NCI-H2107 treated with DMSO at 0.1 percent for 48 hours (cell line): ENCODE measurements around the gene ZSCAN10.

ENCODE experiments used
- DNase-seq: peaks from one replicate; lab custom pipeline; 2025; ENCODE audit not compliant: unreplicated experiment; lab: John Stamatoyannopoulos, UW

Gene ZSCAN10

GRCh38 chr16:3112058-3112880 is 13.2 kb upstream of the ZSCAN10 start, which contains the start of gene ZNF205:
ZNF205 (plus strand) TSS chr16:3112586; CDS start chr16:3113431, 845 bp downstream.
- DNase-seq = peak; percentile 79

- peak; percentile 65 for DNase-seq
Measured at GRCh38 chr16:3106205-3106928, 7.3 kb upstream of the ZSCAN10 start.

- peak; percentile 70 for DNase-seq
Measured at GRCh38 chr16:3101841-3102470, 2.9 kb upstream of the ZSCAN10 start.

GRCh38 chr16:3101018-3101840 is 2.1 kb upstream of the ZSCAN10 start:
- DNase-seq = no peak

GRCh38 chr16:3099732-3100499 is 822 bp upstream of the ZSCAN10 start:
- DNase-seq = peak; percentile 34

GRCh38 chr16:3099395-3099731 is 269 bp upstream of the ZSCAN10 start:
- no peak for DNase-seq

- DNase-seq = no peak
Measured at GRCh38 chr16:3097266-3097665, 1.8 kb downstream of the ZSCAN10 start.

GRCh38 chr16:3096362-3096761 is 2.7 kb downstream of the ZSCAN10 start:
- DNase-seq = no peak

GRCh38 chr16:3095869-3096268 is 3.2 kb downstream of the ZSCAN10 start:
- no peak for DNase-seq

GRCh38 chr16:3094289-3095027 is 4.6 kb downstream of the ZSCAN10 start:
- peak; percentile 35 for DNase-seq

- no peak for DNase-seq
Measured at GRCh38 chr16:3092501-3092941, 6.6 kb downstream of the ZSCAN10 start.

GRCh38 chr16:3091551-3091950 is 7.5 kb downstream of the ZSCAN10 start:
- DNase-seq = no peak

GRCh38 chr16:3089717-3090592 is 9.1 kb downstream of the ZSCAN10 start:
- no peak for DNase-seq

GRCh38 chr16:3088925-3089716 is 10.0 kb downstream of the ZSCAN10 start:
- DNase-seq = no peak

GRCh38 chr16:3088450-3088849 is 10.6 kb downstream of the ZSCAN10 start:
- DNase-seq = no peak

GRCh38 chr16:3087243-3088235 is 11.6 kb downstream of the ZSCAN10 start:
- DNase-seq = no peak
